ENCODE measurements around the gene CELSR1. TPM values are rescaled to one million over a fixed set of nuclear protein-coding genes. Genes with fewer than 3 reads are reported as not detected.
"Not testable (repeated sequence)": the region's sequence is repeated elsewhere in the genome, so short reads cannot be mapped to it uniquely, and the experiment has no call there.

CELSR1 gene
- total RNA-seq, 1 donor from 2014 or later, result 16.0 TPM

DNA sequence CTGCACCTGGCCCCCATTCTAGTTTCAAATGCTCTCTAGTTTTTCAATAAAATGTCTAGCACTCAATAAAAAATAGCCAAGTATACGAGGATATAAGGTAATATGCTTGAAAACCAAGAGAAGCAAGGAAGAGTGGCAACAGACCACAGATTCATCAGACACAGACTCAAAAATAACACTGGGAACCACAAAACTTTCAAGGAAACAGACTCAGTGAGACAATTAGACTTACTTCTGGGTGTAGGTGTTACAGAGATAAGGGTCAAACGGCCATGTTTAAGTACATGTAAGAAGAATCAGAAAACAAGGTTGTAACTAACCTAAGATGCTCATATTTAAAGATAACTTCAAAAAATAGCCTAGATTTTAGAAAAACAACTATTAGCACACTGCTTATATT is 134.9 kb downstream of the CELSR1 start:
- TF ChIP-seq, protein P1, sequence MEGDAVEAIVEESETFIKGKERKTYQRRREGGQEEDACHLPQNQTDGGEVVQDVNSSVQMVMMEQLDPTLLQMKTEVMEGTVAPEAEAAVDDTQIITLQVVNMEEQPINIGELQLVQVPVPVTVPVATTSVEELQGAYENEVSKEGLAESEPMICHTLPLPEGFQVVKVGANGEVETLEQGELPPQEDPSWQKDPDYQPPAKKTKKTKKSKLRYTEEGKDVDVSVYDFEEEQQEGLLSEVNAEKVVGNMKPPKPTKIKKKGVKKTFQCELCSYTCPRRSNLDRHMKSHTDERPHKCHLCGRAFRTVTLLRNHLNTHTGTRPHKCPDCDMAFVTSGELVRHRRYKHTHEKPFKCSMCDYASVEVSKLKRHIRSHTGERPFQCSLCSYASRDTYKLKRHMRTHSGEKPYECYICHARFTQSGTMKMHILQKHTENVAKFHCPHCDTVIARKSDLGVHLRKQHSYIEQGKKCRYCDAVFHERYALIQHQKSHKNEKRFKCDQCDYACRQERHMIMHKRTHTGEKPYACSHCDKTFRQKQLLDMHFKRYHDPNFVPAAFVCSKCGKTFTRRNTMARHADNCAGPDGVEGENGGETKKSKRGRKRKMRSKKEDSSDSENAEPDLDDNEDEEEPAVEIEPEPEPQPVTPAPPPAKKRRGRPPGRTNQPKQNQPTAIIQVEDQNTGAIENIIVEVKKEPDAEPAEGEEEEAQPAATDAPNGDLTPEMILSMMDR (IDR thresholded peaks at IDR 0.05), result no peak
- no peaks in the 10 kb centered on the region for H3K9me3 Mint-ChIP-seq (ENCODE audit: unreplicated experiment)
- no peak overlapping the region for H3K4me3 Mint-ChIP-seq (ENCODE audit: unreplicated experiment)
- H3K4me1 Mint-ChIP-seq (ENCODE audit: unreplicated experiment), result no peaks in the 10 kb centered on the region
- no peak overlapping the region for H3K27ac Mint-ChIP-seq (ENCODE audit: unreplicated experiment)
- no peaks in the 10 kb centered on the region for H3K27me3 Mint-ChIP-seq (ENCODE audit: unreplicated experiment)
- DNase-seq (ENCODE audit: extremely low spot score, unreplicated experiment), result no peak
- H3K36me3 Mint-ChIP-seq (ENCODE audit: unreplicated experiment), result peaks cover 2% of the 10 kb centered on the region

DNA sequence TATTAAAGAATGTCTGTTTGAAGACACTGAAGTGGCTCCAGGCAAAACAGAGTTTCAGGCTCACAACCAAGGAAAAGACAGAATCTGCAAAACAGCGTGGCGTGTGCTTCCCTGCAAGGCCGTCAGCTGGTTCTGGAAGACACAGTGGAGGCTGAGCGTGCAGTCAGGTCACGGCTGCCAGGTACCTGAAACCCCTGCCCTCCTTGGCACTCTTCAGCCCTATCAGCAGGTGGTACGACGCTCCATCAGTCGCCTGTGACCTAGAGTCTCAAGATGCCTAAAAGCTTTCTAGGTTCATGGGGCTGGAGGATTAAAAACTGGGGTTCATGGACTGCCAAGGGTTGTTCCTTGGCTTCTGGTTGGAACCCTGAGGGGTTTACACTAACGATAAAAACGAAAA is 136.1 kb downstream of the CELSR1 start:
- no peak overlapping the region for H3K27ac Mint-ChIP-seq (ENCODE audit: unreplicated experiment)
- peaks cover 2% of the 10 kb centered on the region for H3K36me3 Mint-ChIP-seq (ENCODE audit: unreplicated experiment)
- no peak for DNase-seq (ENCODE audit: extremely low spot score, unreplicated experiment)
- H3K4me1 Mint-ChIP-seq (ENCODE audit: unreplicated experiment), result no peaks in the 10 kb centered on the region
- H3K9me3 Mint-ChIP-seq (ENCODE audit: unreplicated experiment), result no peaks in the 10 kb centered on the region
- TF ChIP-seq, protein P1 (IDR thresholded peaks at IDR 0.05), result no peak
- H3K27me3 Mint-ChIP-seq (ENCODE audit: unreplicated experiment), result no peaks in the 10 kb centered on the region
- H3K4me3 Mint-ChIP-seq (ENCODE audit: unreplicated experiment), result no peak overlapping the region

DNA sequence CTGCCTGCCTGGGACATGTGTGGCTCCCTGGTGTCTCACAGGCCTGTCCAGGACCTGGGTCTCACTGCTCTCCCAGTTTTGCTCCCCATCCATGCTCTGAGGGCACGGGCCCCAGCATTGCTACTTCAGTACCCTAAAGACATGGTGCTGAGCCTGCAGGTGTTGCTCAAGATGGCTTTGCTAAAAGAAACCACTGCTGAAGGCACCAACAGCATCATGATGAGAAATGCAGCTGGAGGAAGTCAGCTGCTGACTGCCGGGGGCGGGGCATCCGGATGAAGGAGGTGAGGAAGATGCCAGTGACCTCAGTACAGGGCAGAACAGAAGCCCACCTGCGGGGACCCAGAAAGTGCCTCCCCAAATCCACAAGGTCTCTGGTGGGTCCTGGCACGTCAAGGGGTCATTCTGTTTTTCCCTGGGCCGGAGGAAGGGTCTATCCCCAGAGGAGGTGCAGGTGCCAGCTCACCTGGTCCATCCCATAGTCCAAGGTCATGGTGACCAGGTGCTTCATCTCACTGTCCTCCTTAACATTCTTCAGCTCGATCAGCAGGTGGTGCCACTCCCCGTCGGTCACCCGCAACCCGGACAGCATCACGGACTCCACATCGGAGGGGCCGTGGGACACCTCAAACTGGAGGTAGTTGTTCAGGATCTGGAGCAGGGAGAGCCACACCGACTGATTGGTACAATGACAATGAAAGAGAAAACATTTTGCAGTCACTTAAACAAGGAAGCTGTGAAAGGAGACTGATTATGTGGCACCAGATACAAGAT is 138.0 kb downstream of the CELSR1 start:
- no peaks in the 10 kb centered on the region for H3K4me1 Mint-ChIP-seq (ENCODE audit: unreplicated experiment)
- no peak for DNase-seq (ENCODE audit: extremely low spot score, unreplicated experiment)
- H3K36me3 Mint-ChIP-seq (ENCODE audit: unreplicated experiment), result peaks cover 2% of the 10 kb centered on the region
- H3K9me3 Mint-ChIP-seq (ENCODE audit: unreplicated experiment), result no peaks in the 10 kb centered on the region
- TF ChIP-seq, protein P1 (IDR thresholded peaks at IDR 0.05), result no peak
- no peak overlapping the region for H3K4me3 Mint-ChIP-seq (ENCODE audit: unreplicated experiment)
- H3K27me3 Mint-ChIP-seq (ENCODE audit: unreplicated experiment), result no peaks in the 10 kb centered on the region
- H3K27ac Mint-ChIP-seq (ENCODE audit: unreplicated experiment), result no peak overlapping the region

DNA sequence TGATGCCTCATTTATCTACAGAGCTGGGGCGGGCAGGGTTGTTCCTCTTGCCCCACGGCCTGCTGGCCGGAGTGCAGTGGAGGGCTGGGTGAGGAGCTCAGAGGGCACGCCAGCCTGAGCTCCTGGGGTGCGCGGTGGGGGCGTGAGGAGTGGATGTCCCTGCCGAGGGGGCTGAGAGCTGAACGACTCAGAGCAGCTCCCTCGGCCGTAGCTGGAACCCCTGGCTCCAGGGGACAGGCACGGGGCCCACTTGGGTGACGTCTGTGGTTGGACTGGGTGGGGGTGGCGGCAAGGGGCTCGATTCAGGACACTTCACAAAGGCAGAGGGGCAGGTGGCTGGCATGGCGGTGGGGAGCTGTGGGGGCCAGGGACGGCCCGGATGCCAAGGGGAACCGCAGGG is 139.5 kb downstream of the CELSR1 start:
- Mint-ChIP-seq H3K27me3 (ENCODE audit: unreplicated experiment) (no peaks in the 10 kb centered on the region), H3K36me3 (ENCODE audit: unreplicated experiment) (peaks cover 2% of the 10 kb centered on the region), H3K9me3 (ENCODE audit: unreplicated experiment) (no peaks in the 10 kb centered on the region), H3K27ac (ENCODE audit: unreplicated experiment) (no peak overlapping the region), H3K4me3 (ENCODE audit: unreplicated experiment) (no peak overlapping the region), H3K4me1 (ENCODE audit: unreplicated experiment) (no peaks in the 10 kb centered on the region)
- TF ChIP-seq, protein P1 (IDR thresholded peaks at IDR 0.05), result no peak
- no peak for DNase-seq (ENCODE audit: extremely low spot score, unreplicated experiment)

DNA sequence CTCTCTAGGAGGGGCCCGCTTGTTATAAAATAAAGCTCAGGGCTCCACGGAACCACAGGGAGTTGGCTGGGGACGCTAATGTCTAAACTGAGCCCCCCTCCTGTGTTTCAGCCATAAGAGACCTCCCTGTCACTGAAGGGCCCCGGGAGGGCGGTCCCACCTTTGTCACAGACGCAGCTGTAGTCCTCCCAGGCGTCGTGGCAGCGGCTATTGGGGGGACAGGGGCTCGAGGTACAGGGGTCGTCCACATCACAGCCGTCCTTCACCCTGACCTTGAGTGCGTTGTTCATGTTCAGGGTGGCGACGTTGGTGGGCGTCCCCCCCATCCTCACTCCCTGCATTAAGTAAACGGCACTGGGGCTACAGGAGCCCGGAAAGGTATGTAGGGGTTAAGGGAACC is 139.9 kb downstream of the CELSR1 start:
- Mint-ChIP-seq H3K4me3 (ENCODE audit: unreplicated experiment) (no peak overlapping the region), H3K4me1 (ENCODE audit: unreplicated experiment) (no peaks in the 10 kb centered on the region), H3K27ac (ENCODE audit: unreplicated experiment) (no peak overlapping the region), H3K27me3 (ENCODE audit: unreplicated experiment) (no peaks in the 10 kb centered on the region), H3K36me3 (ENCODE audit: unreplicated experiment) (peaks cover 2% of the 10 kb centered on the region), H3K9me3 (ENCODE audit: unreplicated experiment) (no peaks in the 10 kb centered on the region)
- no peak for DNase-seq (ENCODE audit: extremely low spot score, unreplicated experiment)
- TF ChIP-seq, protein P1 (IDR thresholded peaks at IDR 0.05), result no peak

DNA sequence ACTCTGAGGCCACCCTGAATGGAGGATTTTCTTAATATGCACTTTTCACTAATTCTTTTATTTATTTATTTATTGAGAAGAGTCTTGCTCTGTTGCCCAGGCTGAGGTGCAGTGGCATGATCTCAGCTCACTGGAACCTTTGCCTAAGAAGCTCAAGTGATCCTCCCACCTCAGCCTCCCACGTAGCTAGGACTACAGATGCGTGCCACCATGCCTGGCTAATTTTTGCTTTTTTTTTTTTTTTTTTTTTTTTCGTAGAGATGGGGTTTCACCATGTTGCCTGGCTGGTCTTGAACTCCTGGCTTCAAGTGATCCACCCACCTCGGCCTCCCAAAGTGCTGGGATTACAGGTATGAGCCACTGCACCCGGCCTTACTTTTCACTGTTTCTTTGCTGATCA is 140.4 kb downstream of the CELSR1 start:
- H3K4me1 Mint-ChIP-seq (ENCODE audit: unreplicated experiment); H3K9me3 Mint-ChIP-seq (ENCODE audit: unreplicated experiment); H3K27me3 Mint-ChIP-seq (ENCODE audit: unreplicated experiment); H3K36me3 Mint-ChIP-seq (ENCODE audit: unreplicated experiment); DNase-seq (ENCODE audit: extremely low spot score, unreplicated experiment); H3K27ac Mint-ChIP-seq (ENCODE audit: unreplicated experiment); H3K4me3 Mint-ChIP-seq (ENCODE audit: unreplicated experiment): not testable (repeated sequence)
